OCI-LY7 (cell line): ENCODE measurements around the gene CARNS1. TPM values are rescaled to one million over a fixed set of nuclear protein-coding genes. Genes with fewer than 3 reads are reported as not detected.

ENCODE experiments used
- BruUV-seq: library from RNA; stranded (reverse); fragments of 400-500 nt; replicated peaks from 2 replicates; lab custom pipeline; 2021; lab: Mats Ljungman, UMichigan
- CTCF ChIA-PET: fragments of 300-600 bp; sonication (Branson Sonifier 250); formaldehyde crosslinking; loops from one replicate; lab custom pipeline; 2022; ENCODE audit warnings: antibody characterized with exemption; ENCODE audit not compliant: unreplicated experiment; lab: Charles Lee
- POLR2A ChIA-PET: fragments of 300-600 bp; sonication (Branson Sonifier 250); formaldehyde crosslinking; loops from one replicate; lab custom pipeline; 2022; ENCODE audit warnings: antibody characterized with exemption; lab: Charles Lee
- DNase-seq: peaks from one replicate; pipeline ENCODE4 v3.0.0-alpha.2; 2015; ENCODE audit warnings: low spot score
- H2AFZ ChIP-seq: fragments of 200-600 bp; sonication (generic), shearing (Covaris generic); 2 replicates; pipeline ENCODE4 v1.6.1; 2014; ENCODE audit warnings: mild to moderate bottlenecking, antibody characterized with exemption, low read length, moderate library complexity
- H3K27ac ChIP-seq: fragments of 200-600 bp; sonication (generic); 2 replicates; pipeline ENCODE4 v1.5.1; 2014; ENCODE audit warnings: mixed run types, low read depth, mild to moderate bottlenecking, moderate library complexity, low read length, inconsistent platforms; ENCODE audit not compliant: poor library complexity, severe bottlenecking
- H3K36me3 ChIP-seq: fragments of 200-600 bp; sonication (generic); 2 replicates; pipeline ENCODE4 v1.6.1; 2014; ENCODE audit warnings: mild to moderate bottlenecking, antibody characterized with exemption, low read length, moderate library complexity, mixed read lengths; ENCODE audit not compliant: insufficient read depth
- H3K4me1 ChIP-seq: fragments of 200-600 bp; sonication (generic); 2 replicates; pipeline ENCODE4 v1.5.1; 2014; ENCODE audit warnings: mild to moderate bottlenecking, low read length; ENCODE audit not compliant: insufficient read depth, poor library complexity, severe bottlenecking
- H3K4me2 ChIP-seq: fragments of 200-600 bp; sonication (generic); 2 replicates; pipeline ENCODE4 v1.6.1; 2014; ENCODE audit warnings: mild to moderate bottlenecking, low read length
- H3K4me3 ChIP-seq: fragments of 200-600 bp; sonication (generic); 2 replicates; pipeline ENCODE4 v1.5.1; 2014; ENCODE audit warnings: mild to moderate bottlenecking, low read depth, low read length; ENCODE audit not compliant: poor library complexity, severe bottlenecking
- H3K79me2 ChIP-seq: fragments of 200-600 bp; sonication (generic); 2 replicates; pipeline ENCODE4 v1.6.1; 2016; ENCODE audit warnings: low read depth, mild to moderate bottlenecking, low read length, moderate library complexity, mixed read lengths; ENCODE audit not compliant: insufficient read depth
- H3K9me2 ChIP-seq: fragments of 200-600 bp; sonication (generic); 2 replicates; pipeline ENCODE4 v1.6.1; 2016; ENCODE audit warnings: mild to moderate bottlenecking, low read length, mixed read lengths; ENCODE audit not compliant: insufficient read depth
- H3K9me3 ChIP-seq: fragments of 200-600 bp; sonication (generic); 2 replicates; pipeline ENCODE4 v1.6.1; 2014; ENCODE audit warnings: mild to moderate bottlenecking, mixed run types, low read length, mixed read lengths
- H4K20me1 ChIP-seq: fragments of 200-600 bp; sonication (generic); 2 replicates; pipeline ENCODE4 v1.6.1; 2014; ENCODE audit warnings: mild to moderate bottlenecking, antibody characterized with exemption, low read length, moderate library complexity, mixed read lengths; ENCODE audit not compliant: insufficient read depth
- EZH2phosphoT487 ChIP-seq: fragments of 200-600 bp; sonication (generic); IDR thresholded peaks from 2 replicates; pipeline ENCODE4 v1.6.1; 2018; ENCODE audit warnings: low read depth, borderline replicate concordance, mild to moderate bottlenecking, mixed run types, antibody characterized with exemption, low read length, moderate library complexity, mixed read lengths
- intact Hi-C: fragments of 100-400 bp; cut with micrococcal nuclease; formaldehyde crosslinking; loops from one replicate; pipeline ENCODE4 v1.10.0; 2022; ENCODE audit not compliant: unreplicated experiment
- total RNA-seq, 2 experiments: library from RNA; depleted of rRNA in 1 of 2; stranded (reverse); fragments of >200 nt in 1 of 2; shearing (Covaris generic) in 1 of 2; gene quantifications; 2 replicates each; pipeline ENCODE4 v1.2.3, GENCODE V29; 2014 to 2022
- TF ChIP-seq, protein P1 (sequence below): fragments of 200-600 bp; sonication (generic); conservative IDR thresholded peaks from 2 replicates; pipeline ENCODE4 v1.5.1; 2014; ENCODE audit warnings: mild to moderate bottlenecking, antibody characterized with exemption, low read length, moderate library complexity, mixed read lengths

Gene CARNS1
- total RNA-seq, 2 experiments from 2014 or later, result 0.06 to 0.21 TPM

DNA sequence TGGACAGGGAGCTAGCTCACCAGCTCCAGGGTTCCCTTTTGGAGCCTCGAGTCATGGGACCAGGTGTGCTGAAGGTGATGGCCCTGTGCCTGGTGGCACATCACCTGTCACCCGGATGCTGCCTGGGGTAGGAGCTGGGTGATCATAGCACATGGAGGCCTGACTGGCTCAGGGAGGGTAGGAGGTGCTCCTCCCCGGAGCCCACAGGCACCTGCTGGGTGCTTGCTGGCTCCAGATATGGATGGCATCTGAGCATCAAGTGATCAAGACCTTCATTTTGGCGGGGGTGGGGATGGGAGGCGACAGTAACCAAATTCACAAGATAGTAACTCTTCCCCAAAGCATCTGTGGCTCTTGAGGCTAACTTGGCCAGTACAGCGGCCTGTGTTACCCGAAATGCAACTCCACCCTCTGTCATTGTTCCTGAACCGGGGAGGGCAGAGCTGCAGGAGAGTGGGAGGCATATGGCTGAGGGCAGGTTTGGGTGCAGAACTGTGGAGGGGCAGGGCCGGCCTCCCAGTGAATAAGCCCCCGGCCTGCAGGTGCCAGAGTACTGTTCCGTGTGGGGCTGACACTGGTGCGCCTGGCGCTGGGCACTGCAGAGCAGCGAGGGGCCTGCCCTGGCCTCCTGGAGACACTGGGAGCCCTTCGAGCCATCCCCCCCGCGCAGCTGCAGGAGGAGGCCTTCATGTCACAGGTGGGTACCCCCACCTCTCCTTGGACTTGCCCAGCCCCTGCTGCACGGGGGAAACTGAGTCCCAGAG, 6.9 kb upstream of the CARNS1 start:
- peaks cover 47% of the 10 kb centered on the region for H3K36me3 ChIP-seq
- peak overlapping the region; percentile 73 for H3K4me2 ChIP-seq
- no peaks in the 10 kb centered on the region for H3K9me3 ChIP-seq
- DNase-seq, result no peak
- H3K4me3 ChIP-seq, result peak overlapping the region; percentile 79
- H3K27ac ChIP-seq, result peak overlapping the region; percentile 97
- TF ChIP-seq EZH2phosphoT487, result no peak
- TF ChIP-seq, protein P1, sequence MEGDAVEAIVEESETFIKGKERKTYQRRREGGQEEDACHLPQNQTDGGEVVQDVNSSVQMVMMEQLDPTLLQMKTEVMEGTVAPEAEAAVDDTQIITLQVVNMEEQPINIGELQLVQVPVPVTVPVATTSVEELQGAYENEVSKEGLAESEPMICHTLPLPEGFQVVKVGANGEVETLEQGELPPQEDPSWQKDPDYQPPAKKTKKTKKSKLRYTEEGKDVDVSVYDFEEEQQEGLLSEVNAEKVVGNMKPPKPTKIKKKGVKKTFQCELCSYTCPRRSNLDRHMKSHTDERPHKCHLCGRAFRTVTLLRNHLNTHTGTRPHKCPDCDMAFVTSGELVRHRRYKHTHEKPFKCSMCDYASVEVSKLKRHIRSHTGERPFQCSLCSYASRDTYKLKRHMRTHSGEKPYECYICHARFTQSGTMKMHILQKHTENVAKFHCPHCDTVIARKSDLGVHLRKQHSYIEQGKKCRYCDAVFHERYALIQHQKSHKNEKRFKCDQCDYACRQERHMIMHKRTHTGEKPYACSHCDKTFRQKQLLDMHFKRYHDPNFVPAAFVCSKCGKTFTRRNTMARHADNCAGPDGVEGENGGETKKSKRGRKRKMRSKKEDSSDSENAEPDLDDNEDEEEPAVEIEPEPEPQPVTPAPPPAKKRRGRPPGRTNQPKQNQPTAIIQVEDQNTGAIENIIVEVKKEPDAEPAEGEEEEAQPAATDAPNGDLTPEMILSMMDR, result no peak
- peaks cover 88% of the 10 kb centered on the region for H3K4me1 ChIP-seq
- H2AFZ ChIP-seq, result no peak overlapping the region
- no peaks in the 10 kb centered on the region for H3K9me2 ChIP-seq
- ChIA-PET CTCF (interaction anchor here (0.6 kb wide), 1 partner anchor 140 kb away, joined by 3 read pairs; no protein-coding TSS in a partner anchor), POLR2A (interaction anchor here (0.6 to 2.0 kb wide), 6 partner anchors 10 to 77 kb away, joined by 3 to 7 read pairs (median 3); partner anchors contain the start of gene RAD9A)
- H4K20me1 ChIP-seq, result no peaks in the 10 kb centered on the region
- intact Hi-C loops, result loop anchor here (2.0 to 10.0 kb wide), 4 partner anchors 28 to 236 kb away; partner anchors contain the start of genes PTPRCAP and TMEM134
- no TSS peak for BruUV-seq
- peaks cover 36% of the 10 kb centered on the region; the same call in 1 of the 2 replicates for H3K79me2 ChIP-seq

DNA sequence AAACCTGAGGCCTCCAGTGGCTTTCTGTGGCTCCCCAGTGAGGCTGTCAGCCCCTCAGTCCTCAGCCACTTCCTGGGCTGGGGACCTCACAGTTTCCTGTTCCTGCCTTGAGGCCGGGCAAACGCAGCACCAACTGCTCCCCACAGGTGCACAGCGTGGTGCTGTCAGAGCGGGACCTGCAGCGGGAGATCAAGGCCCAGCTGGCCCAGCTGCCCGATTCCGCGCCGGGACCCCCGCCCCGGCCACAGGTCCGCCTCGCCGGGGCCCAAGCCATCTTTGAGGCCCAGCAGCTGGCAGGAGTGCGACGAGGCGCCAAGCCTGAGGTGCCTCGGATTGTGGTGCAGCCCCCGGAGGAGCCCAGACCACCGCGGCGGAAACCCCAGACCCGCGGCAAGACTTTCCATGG, 6.2 kb upstream of the CARNS1 start:
- CTCF ChIA-PET, result interaction anchor here (0.6 kb wide), 1 partner anchor 141 kb away, joined by 3 read pairs; no protein-coding TSS in a partner anchor
- POLR2A ChIA-PET, result interaction anchor here (0.6 to 1.4 kb wide), 5 partner anchors 9 to 77 kb away, joined by 3 to 7 read pairs (median 3); partner anchors contain the start of gene RAD9A
- no peaks in the 10 kb centered on the region for H3K9me3 ChIP-seq
- peak overlapping the region; percentile 73 for H3K4me2 ChIP-seq
- intact Hi-C loops, result loop anchor here (2.0 to 10.0 kb wide), 4 partner anchors 28 to 236 kb away; partner anchors contain the start of genes PTPRCAP and TMEM134
- peaks cover 47% of the 10 kb centered on the region for H3K36me3 ChIP-seq
- peak overlapping the region; percentile 79 for H3K4me3 ChIP-seq
- BruUV-seq, result no TSS peak
- H4K20me1 ChIP-seq, result no peaks in the 10 kb centered on the region
- H3K4me1 ChIP-seq, result peaks cover 88% of the 10 kb centered on the region
- peak; percentile 95 for DNase-seq
- H3K9me2 ChIP-seq, result no peaks in the 10 kb centered on the region
- peak overlapping the region; percentile 97 for H3K27ac ChIP-seq
- TF ChIP-seq, protein P1, result no peak
- TF ChIP-seq EZH2phosphoT487, result no peak
- H2AFZ ChIP-seq, result no peak overlapping the region
- H3K79me2 ChIP-seq, result peaks cover 31% of the 10 kb centered on the region; the same call in 1 of the 2 replicates
